B cell (primary cell): ENCODE measurements around the gene SEC23B. TPM values are rescaled to one million over a fixed set of nuclear protein-coding genes. Genes with fewer than 3 reads are reported as not detected.

Source experiments
- ATAC-seq: fragments of 200-7000 bp; cut with Tn5 transposase; one replicate; pipeline ENCODE4 v1.10.0; 2021; ENCODE audit warnings: low read depth, mild to moderate bottlenecking, moderate number of reproducible peaks, moderate library complexity
- CTCF ChIA-PET: fragments of 350-600 bp; sonication (Branson Sonifier 250); formaldehyde crosslinking; loops from one replicate; lab custom pipeline; 2021; ENCODE audit warnings: antibody characterized with exemption, inconsistent platforms; lab: Charles Lee
- POLR2A ChIA-PET: fragments of 350-600 bp; sonication (Branson Sonifier 250); formaldehyde crosslinking; loops from one replicate; lab custom pipeline; 2021; ENCODE audit warnings: antibody characterized with exemption; lab: Charles Lee
- DNase-seq: peaks from one replicate; pipeline ENCODE4 v3.0.0; 2013
- H2AFZ ChIP-seq: 2 replicates; pipeline ENCODE4 v1.6.1; 2012; ENCODE audit warnings: mild to moderate bottlenecking, low read depth, low read length; ENCODE audit not compliant: insufficient read depth, poor library complexity, severe bottlenecking
- H3K27ac ChIP-seq, 2 donors: 1 replicate in 1 of 2; 2 replicates in 1 of 2; pipeline ENCODE4 v1.5.1; 2012 to 2013; ENCODE audit warnings: low read length in 2 of 2, mild to moderate bottlenecking in 2 of 2, moderate library complexity in 1 of 2
- H3K27me3 ChIP-seq, 4 experiments: fragments of 200-600 bp in 1 of 4; sonication (generic) in 1 of 4; replicated peaks in 1 of 4; 1 replicate in 2 of 4; 2 replicates in 2 of 4; pipeline versions ENCODE4 v1.6.1 to v1.7.0; 2013 to 2016; ENCODE audit warnings: low read length in 3 of 4, mild to moderate bottlenecking in 2 of 4, mixed read lengths in 1 of 4, moderate library complexity in 1 of 4; ENCODE audit not compliant: insufficient read depth in 4 of 4, control insufficient read depth in 3 of 4; ENCODE audit errors: control extremely low read depth in 1 of 4
- H3K36me3 ChIP-seq, 2 experiments: replicated peaks in 1 of 2; 1 replicate in 1 of 2; 2 replicates in 1 of 2; pipeline versions ENCODE4 v1.6.1 to v1.7.1; 2013; ENCODE audit warnings: low read length in 1 of 2; ENCODE audit not compliant: insufficient read depth in 2 of 2, control insufficient read depth in 1 of 2; ENCODE audit errors: control extremely low read depth in 1 of 2, extremely low read depth in 1 of 2
- H3K4me1 ChIP-seq, 2 donors: fragments of 200-600 bp in 1 of 2; sonication (generic) in 1 of 2; 1 replicate in 1 of 2; 2 replicates in 1 of 2; pipeline versions ENCODE4 v1.5.1 to v1.6.1; 2013 to 2017; ENCODE audit warnings: low read length in 2 of 2; ENCODE audit not compliant: control insufficient read depth in 2 of 2, insufficient read depth in 2 of 2
- H3K4me2 ChIP-seq: replicated peaks from 2 replicates; pipeline ENCODE3; 2012; ENCODE audit warnings: mild to moderate bottlenecking, low read depth, low read length; ENCODE audit not compliant: poor library complexity, severe bottlenecking
- H3K4me3 ChIP-seq, 5 experiments: fragments of 200-600 bp in 1 of 5; sonication (generic) in 1 of 5; 1 replicate in 3 of 5; 2 replicates in 2 of 5; pipeline versions ENCODE4 v1.5.1 to v1.7.0; 2011 to 2016; ENCODE audit warnings: low read length in 4 of 5, mild to moderate bottlenecking in 4 of 5, low read depth in 2 of 5, control low read depth in 1 of 5, moderate library complexity in 1 of 5; ENCODE audit not compliant: insufficient read depth in 1 of 5; ENCODE audit errors: control extremely low read depth in 1 of 5, extremely low read depth in 1 of 5
- H3K79me2 ChIP-seq: fragments of 200-600 bp; sonication (generic); one replicate; pipeline ENCODE4 v1.6.0; 2016; ENCODE audit warnings: low read length; ENCODE audit not compliant: control insufficient read depth, insufficient read depth
- H3K9ac ChIP-seq: fragments of 200-600 bp; sonication (generic); 2 replicates; pipeline ENCODE4 v1.6.1; 2017; ENCODE audit warnings: mild to moderate bottlenecking, low read length, moderate library complexity
- H3K9me3 ChIP-seq, 3 donors: one replicate each; pipeline versions ENCODE4 v1.6.1 to v1.7.1; 2013; ENCODE audit warnings: low read length in 2 of 3; ENCODE audit not compliant: control insufficient read depth in 2 of 3, insufficient read depth in 1 of 3; ENCODE audit errors: control extremely low read depth in 1 of 3
- H4K20me1 ChIP-seq: 2 replicates; pipeline ENCODE4 v1.6.0; 2012; ENCODE audit warnings: mild to moderate bottlenecking, low read length; ENCODE audit not compliant: insufficient read depth, control insufficient read depth, poor library complexity, severe bottlenecking
- H3K27ac Mint-ChIP-seq: one replicate; pipeline ENCODE4 v1.8.0; 2021; ENCODE audit warnings: mixed read lengths
- H3K27me3 Mint-ChIP-seq: one replicate; pipeline ENCODE4 v1.8.0; 2021; ENCODE audit warnings: mixed read lengths
- H3K4me1 Mint-ChIP-seq: one replicate; pipeline ENCODE4 v1.8.0; 2021; ENCODE audit warnings: mixed read lengths
- H3K4me3 Mint-ChIP-seq: one replicate; pipeline ENCODE4 v1.8.0; 2021; ENCODE audit warnings: mixed read lengths
- H3K9me3 Mint-ChIP-seq: one replicate; pipeline ENCODE4 v1.8.0; 2022; ENCODE audit warnings: mixed read lengths; ENCODE audit not compliant: insufficient read depth
- CTCF ChIP-seq: fragments of 200-600 bp; IDR thresholded peaks from one replicate; pipeline ENCODE4 v1.8.0; 2022; ENCODE audit warnings: antibody characterized with exemption, mild to moderate bottlenecking
- EZH2 ChIP-seq: IDR thresholded peaks from 2 replicates; pipeline ENCODE4 v1.6.1; 2012; ENCODE audit warnings: borderline replicate concordance, low read depth, mild to moderate bottlenecking, moderate library complexity, low read length; ENCODE audit not compliant: insufficient read depth, poor library complexity, severe bottlenecking
- WGBS: methylation state at CpG from one replicate; pipeline ENCODE4 v1.1.5; 2013; ENCODE audit warnings: missing lambda C conversion rate; ENCODE audit not compliant: insufficient coverage; 5-methylcytosine and 5-hydroxymethylcytosine counted together
- intact Hi-C: fragments of 100-400 bp; cut with micrococcal nuclease; formaldehyde crosslinking; loops from one replicate; pipeline ENCODE4 v1.10.0; 2022
- polyA plus RNA-seq: library from polyadenylated mRNA; depleted of rRNA; stranded (reverse); fragments of >200 nt; gene quantifications from 2 replicates; pipeline ENCODE4 v1.2.3, GENCODE V29; 2012
- total RNA-seq, 2 donors: library from RNA; stranded (reverse); fragments of 120-200 nt in 1 of 2; gene quantifications; 1 replicate in 1 of 2; 2 replicates in 1 of 2; pipeline versions ENCODE4 v1.2.3 to v1.2.4, GENCODE V29; 2013 to 2022

Gene SEC23B
- total and polyA plus RNA-seq, 2 donors (not counting 1 experiment from before 2014, with no cell fraction given), result 19.5 to 39.4 TPM

GRCh38 chr20:18553746-18554145 is 46.0 kb downstream of the SEC23B start:
- Histone ChIP-seq H3K4me3 (no peak overlapping the region), H3K27me3 (no peaks in the 10 kb centered on the region), H3K4me1 (no peaks in the 10 kb centered on the region), H3K79me2 (no peaks in the 10 kb centered on the region), H3K4me2 (no peak overlapping the region), H3K27ac (no peak overlapping the region), H3K36me3 (peaks cover 9 to 38% of the 10 kb centered on the region in 2 experiments), H3K9me3 (no peaks in the 10 kb centered on the region), H2AFZ (no peak overlapping the region), H4K20me1 (no peaks in the 10 kb centered on the region), H3K9ac (no peak overlapping the region)
- intact Hi-C loops, result no loop called here
- no peaks in the 10 kb centered on the region for H3K27me3 Mint-ChIP-seq
- DNase-seq (no peak), ATAC-seq (no peak)
- WGBS, result 93% methylated on average over 3 of the region's 8 CpGs
- POLR2A ChIA-PET, result no interaction called here
- no peak overlapping the region for H3K27ac Mint-ChIP-seq
- no peak overlapping the region for H3K4me3 Mint-ChIP-seq
- H3K4me1 Mint-ChIP-seq, result no peaks in the 10 kb centered on the region
- CTCF ChIA-PET, result no interaction called here
- TF ChIP-seq EZH2 (no peak), CTCF (no peak)
- no peaks in the 10 kb centered on the region for H3K9me3 Mint-ChIP-seq

GRCh38 chr20:18566892-18567738 is 59.4 kb downstream of the SEC23B start, which contains the start of gene SMIM26:
SMIM26 (plus strand) TSS chr20:18567432; CDS start chr20:18567479, 47 bp downstream.
- Mint-ChIP-seq H3K4me1 (peaks cover 18% of the 10 kb centered on the region), H3K27ac (peak within 1 kb of the TSS; percentile 97), H3K9me3 (peaks cover 3% of the 10 kb centered on the region), H3K4me3 (peak within 1 kb of the TSS; percentile 99), H3K27me3 (no peaks in the 10 kb centered on the region)
- peak within 1 kb of the TSS; percentile 83 for H3K4me2 ChIP-seq
- H3K4me1 ChIP-seq, result peaks cover 12 to 13% of the 10 kb centered on the region in 2 donors
- peaks cover 2 to 19% of the 10 kb centered on the region in 2 experiments for H3K36me3 ChIP-seq
- H3K27me3 ChIP-seq, result no peaks in the 10 kb centered on the region
- peaks cover 0 to 4% (median 0%) of the 10 kb centered on the region in 3 donors for H3K9me3 ChIP-seq
- DNase-seq (peak; percentile 95), ATAC-seq (peak; percentile 98)
- CTCF ChIA-PET, result no interaction called here
- H2AFZ ChIP-seq, result peak within 1 kb of the TSS; percentile 95
- H4K20me1 ChIP-seq, result no peaks in the 10 kb centered on the region
- peak within 1 kb of the TSS; percentile 95 for H3K9ac ChIP-seq
- H3K4me3 ChIP-seq, result peak within 1 kb of the TSS; percentile 67 to 88 (median 80)
- H3K27ac ChIP-seq, result peak within 1 kb of the TSS; percentile 84 to 91
- WGBS, result under 1% methylated on average over 49 of the region's 51 CpGs
- POLR2A ChIA-PET, result interaction anchor here (0.6 to 1.9 kb wide), 3 partner anchors 21 to 100 kb away, joined by 3 to 8 read pairs (median 6); partner anchors contain the start of genes DZANK1, POLR3F and SEC23B
- H3K79me2 ChIP-seq, result peaks cover 18% of the 10 kb centered on the region
- intact Hi-C loops, result loop anchor here (1.0 to 10.0 kb wide), 9 partner anchors 20 to 1485 kb away; partner anchors contain the start of genes CFAP61, CRNKL1, DZANK1 and MGME1
- TF ChIP-seq EZH2 (no peak), CTCF (no peak)
